ENCODE measurements around the gene MED12L. TPM values are rescaled to one million over a fixed set of nuclear protein-coding genes. Genes with fewer than 3 reads are reported as not detected.
A peak's percentile ranks its signal among the peaks of the same experiment; 100 is the strongest.

Gene MED12L
- total RNA-seq, 8 experiments from 2014 or later: 5.9 to 15.7 (median 10.0) TPM

DNA sequence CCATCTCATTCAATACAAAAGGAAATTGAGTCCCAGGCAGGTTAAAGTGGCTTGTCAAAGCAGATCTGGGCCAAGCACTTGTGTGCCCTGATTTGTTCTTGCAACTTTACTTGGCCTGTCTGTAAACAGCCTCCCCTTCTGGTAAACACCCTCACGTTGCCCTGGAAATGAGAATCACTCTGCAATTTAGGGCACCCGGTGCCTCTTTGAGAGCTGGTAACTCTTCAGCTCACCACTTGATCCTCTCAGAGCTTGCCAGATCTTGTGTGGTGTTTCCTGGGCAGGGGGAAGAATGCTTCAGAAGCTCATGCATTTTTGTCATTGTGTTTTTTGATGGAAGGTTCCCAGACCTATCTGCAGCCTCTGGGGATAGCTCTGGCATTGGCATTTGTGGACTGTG lies 11.3 kb downstream of the MED12L start:
- WGBS, 10 experiments: 0 to 93% (median 29%) methylated on average over 1 to 2 of the region's 2 CpGs; no CpG with 5 or more reads in 4 of the 10 experiments
- peak in 4 of 8 experiments; percentile 21 to 81 (median 30) for ATAC-seq (replicated peaks in 6 of 8)
- Histone ChIP-seq H3K4me1 (replicated peaks in 1 of 2) (peaks cover 6 to 13% of the 10 kb centered on the region in 2 donors), H3K4me3 (no peak overlapping the region), H3K27ac (no peak overlapping the region)
- in situ Hi-C loops (cut with MboI; ENCODE audit: low pct_unique_long_range_greater_than_20kb in 2 of 9, low sequenced_read_pairs in 9 of 9, unreplicated experiment in 9 of 9): no loop called here

- H3K4me1 ChIP-seq (replicated peaks in 1 of 2): peaks cover 16 to 25% of the 10 kb centered on the region in 2 donors
- in situ Hi-C loops (cut with MboI; ENCODE audit: low pct_unique_long_range_greater_than_20kb in 2 of 9, low sequenced_read_pairs in 9 of 9, unreplicated experiment in 9 of 9): loop anchor here in 1 of 9 experiments (25.0 kb wide), 1 partner anchor 188 kb away; the partner anchor contains the start of gene MINDY4B
- no peak overlapping the region for H3K4me3 ChIP-seq
- no peak for ATAC-seq (replicated peaks in 6 of 8)
- WGBS, 10 experiments: 33 to 100% (median 80%) methylated on average over 1 of the region's 1 CpG; no CpG with 5 or more reads in 6 of the 10 experiments
- no peak overlapping the region for H3K27ac ChIP-seq
These were observed 14.6 kb downstream of the MED12L start for GRCh38 chr3:151100076-151100475.

GRCh38 chr3:151101270-151101969 lies 16.0 kb downstream of the MED12L start:
- in situ Hi-C loops (cut with MboI; ENCODE audit: low pct_unique_long_range_greater_than_20kb in 2 of 9, low sequenced_read_pairs in 9 of 9, unreplicated experiment in 9 of 9): loop anchor here in 1 of 9 experiments (25.0 kb wide), 1 partner anchor 189 kb away; the partner anchor contains the start of gene MINDY4B
- 28 to 100% (median 65%) methylated on average over 1 to 6 of the region's 8 CpGs for whole genome bisulfite sequencing, 10 experiments
- peaks cover 16 to 25% of the 10 kb centered on the region in 2 donors for H3K4me1 ChIP-seq (replicated peaks in 1 of 2)
- no peak overlapping the region for H3K27ac ChIP-seq
- ATAC-seq (replicated peaks in 6 of 8): peak in 5 of 8 experiments; percentile 75 to 96 (median 95)
- peak overlapping the region in 1 of 5 donors; percentile 2 for H3K4me3 ChIP-seq

DNA sequence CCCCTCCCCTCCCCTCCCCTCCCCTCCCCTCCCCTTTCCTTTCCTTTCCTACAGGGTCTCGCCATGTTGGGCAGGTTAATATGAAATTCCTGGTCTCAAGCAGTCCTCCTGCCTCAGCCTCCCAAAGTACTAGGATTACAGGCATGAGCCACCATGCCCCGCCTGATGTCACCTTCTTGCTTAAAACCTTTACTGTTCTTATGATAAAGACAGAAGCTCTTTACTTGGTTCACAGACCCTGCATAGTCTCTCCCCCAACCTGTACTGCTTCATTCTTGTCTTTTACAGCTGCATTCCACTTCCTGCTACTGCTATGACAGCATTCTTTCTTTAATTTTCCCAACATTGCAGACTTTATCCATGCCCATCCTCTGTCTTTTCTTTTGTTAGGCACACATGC lies 20.8 kb downstream of the MED12L start:
- Histone ChIP-seq H3K4me3 (no peak overlapping the region), H3K4me1 (replicated peaks in 1 of 2) (peaks cover 12 to 16% of the 10 kb centered on the region in 2 donors), H3K27ac (no peak overlapping the region)
- WGBS, 10 experiments: no CpG with 5 or more reads among the region's 2 CpGs
- in situ Hi-C loops (cut with MboI; ENCODE audit: low pct_unique_long_range_greater_than_20kb in 2 of 9, low sequenced_read_pairs in 9 of 9, unreplicated experiment in 9 of 9): loop anchor here in 1 of 9 experiments (25.0 kb wide), 1 partner anchor 194 kb away; the partner anchor contains the start of gene MINDY4B
- no peak for ATAC-seq (replicated peaks in 6 of 8)

DNA sequence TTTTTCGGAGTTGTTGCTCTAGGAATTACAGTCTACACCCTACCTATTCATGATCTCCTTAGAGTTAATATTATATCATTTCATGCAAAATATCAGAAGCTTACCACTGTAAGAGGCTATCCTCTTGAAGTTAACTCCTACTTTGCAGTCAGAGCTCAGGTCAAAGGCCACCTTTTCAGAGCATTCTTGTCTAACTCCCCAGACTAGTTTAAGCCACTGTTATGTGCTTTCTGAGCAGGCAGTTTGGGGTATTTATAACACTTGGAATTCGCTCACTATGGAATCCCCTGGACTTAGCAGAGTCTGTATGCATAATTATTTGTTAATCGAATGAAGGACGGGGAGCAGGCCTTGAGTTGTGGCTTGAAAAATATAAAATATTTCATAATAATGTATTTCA lies 21.7 kb downstream of the MED12L start:
- H3K27ac ChIP-seq: no peak overlapping the region
- 46 to 100% (median 76%) methylated on average over 1 to 4 of the region's 4 CpGs for WGBS, 10 experiments
- ATAC-seq (replicated peaks in 6 of 8): no peak

GRCh38 chr3:151107701-151108100 lies 22.2 kb downstream of the MED12L start:
- WGBS, 10 experiments: 32 to 65% (median 42%) methylated on average over 2 to 5 of the region's 5 CpGs; no CpG with 5 or more reads in 2 of the 10 experiments
- Histone ChIP-seq H3K4me3 (no peak overlapping the region), H3K27ac (no peak overlapping the region), H3K4me1 (replicated peaks in 1 of 2) (peaks cover under 1 to 2% of the 10 kb centered on the region in 2 donors)
- in situ Hi-C loops (cut with MboI; ENCODE audit: low pct_unique_long_range_greater_than_20kb in 2 of 9, low sequenced_read_pairs in 9 of 9, unreplicated experiment in 9 of 9): loop anchor here in 1 of 9 experiments (25.0 kb wide), 1 partner anchor 195 kb away; the partner anchor contains the start of gene MINDY4B
- peak in 1 of 8 experiments; percentile 31 for ATAC-seq (replicated peaks in 6 of 8)

More for the DNA sequence above, 21.7 kb downstream of the MED12L start:
- Histone ChIP-seq H3K4me3 (no peak overlapping the region), H3K4me1 (replicated peaks in 1 of 2) (peaks cover 5 to 7% of the 10 kb centered on the region in 2 donors)
- in situ Hi-C loops (cut with MboI; ENCODE audit: low pct_unique_long_range_greater_than_20kb in 2 of 9, low sequenced_read_pairs in 9 of 9, unreplicated experiment in 9 of 9): loop anchor here in 1 of 9 experiments (25.0 kb wide), 1 partner anchor 195 kb away; the partner anchor contains the start of gene MINDY4B

GRCh38 chr3:151109286-151109800 lies 23.9 kb downstream of the MED12L start:
- no peak for ATAC-seq (replicated peaks in 6 of 8)
- Histone ChIP-seq H3K4me3 (no peak overlapping the region), H3K4me1 (replicated peaks in 1 of 2) (no peaks in the 10 kb centered on the region), H3K27ac (no peak overlapping the region)
- WGBS, 10 experiments: 33 to 100% (median 99%) methylated on average over 1 to 8 of the region's 8 CpGs; no CpG with 5 or more reads in 4 of the 10 experiments
- in situ Hi-C loops (cut with MboI; ENCODE audit: low pct_unique_long_range_greater_than_20kb in 2 of 9, low sequenced_read_pairs in 9 of 9, unreplicated experiment in 9 of 9): loop anchor here in 1 of 9 experiments (25.0 kb wide), 1 partner anchor 197 kb away; the partner anchor contains the start of gene MINDY4B

- WGBS, 10 experiments: 53 to 100% (median 97%) methylated on average over 1 to 3 of the region's 3 CpGs; no CpG with 5 or more reads in 2 of the 10 experiments
- Histone ChIP-seq H3K4me1 (replicated peaks in 1 of 2) (no peaks in the 10 kb centered on the region), H3K27ac (no peak overlapping the region), H3K4me3 (no peak overlapping the region)
- in situ Hi-C loops (cut with MboI; ENCODE audit: low pct_unique_long_range_greater_than_20kb in 2 of 9, low sequenced_read_pairs in 9 of 9, unreplicated experiment in 9 of 9): loop anchor here in 1 of 9 experiments (25.0 kb wide), 1 partner anchor 200 kb away; the partner anchor contains the start of gene MINDY4B
- peak in 1 of 8 experiments; percentile 29 for ATAC-seq (replicated peaks in 6 of 8)
These were observed 27.3 kb downstream of the MED12L start for GRCh38 chr3:151112731-151113130.

DNA sequence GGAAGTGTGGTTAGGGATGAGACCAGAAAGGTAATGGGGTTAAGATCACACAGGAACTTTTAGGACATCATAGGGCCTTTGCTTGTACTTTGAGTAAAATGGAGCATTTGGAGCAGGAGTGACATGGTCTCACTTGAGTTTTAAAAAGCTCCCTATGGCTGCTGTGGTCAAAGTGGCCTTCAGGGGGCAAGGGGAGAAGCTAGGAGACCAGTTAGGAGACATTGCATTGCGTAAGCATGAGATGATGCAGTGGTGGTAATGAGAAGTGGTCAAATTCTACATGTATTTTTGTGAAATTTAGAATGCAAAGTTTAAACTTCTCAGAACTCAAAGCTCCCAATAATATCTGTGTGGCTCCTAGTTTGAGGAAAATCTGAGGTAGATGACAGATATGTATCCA lies 27.9 kb downstream of the MED12L start:
- WGBS, 10 experiments: 50 to 100% (median 87%) methylated on average over 1 of the region's 1 CpG; no CpG with 5 or more reads in 4 of the 10 experiments
- in situ Hi-C loops (cut with MboI; ENCODE audit: low pct_unique_long_range_greater_than_20kb in 2 of 9, low sequenced_read_pairs in 9 of 9, unreplicated experiment in 9 of 9): loop anchor here in 1 of 9 experiments (25.0 kb wide), 1 partner anchor 201 kb away; the partner anchor contains the start of gene MINDY4B
- Histone ChIP-seq H3K4me3 (no peak overlapping the region), H3K27ac (no peak overlapping the region), H3K4me1 (replicated peaks in 1 of 2) (no peaks in the 10 kb centered on the region)
- no peak for ATAC-seq (replicated peaks in 6 of 8)

- ATAC-seq (replicated peaks in 6 of 8): no peak
- in situ Hi-C loops (cut with MboI; ENCODE audit: low pct_unique_long_range_greater_than_20kb in 2 of 9, low sequenced_read_pairs in 9 of 9, unreplicated experiment in 9 of 9): loop anchor here in 1 of 9 experiments (25.0 kb wide), 1 partner anchor 205 kb away; the partner anchor contains the start of gene MINDY4B
- WGBS, 10 experiments: 85 to 100% (median 95%) methylated on average over 2 to 4 of the region's 4 CpGs
- Histone ChIP-seq H3K4me3 (no peak overlapping the region), H3K4me1 (replicated peaks in 1 of 2) (no peaks in the 10 kb centered on the region), H3K27ac (no peak overlapping the region)
These were observed 31.6 kb downstream of the MED12L start for GRCh38 chr3:151117047-151117446.

GRCh38 chr3:151119188-151119587 lies 33.7 kb downstream of the MED12L start:
- no peak for ATAC-seq (replicated peaks in 6 of 8)
- no peaks in the 10 kb centered on the region for H3K4me1 ChIP-seq (replicated peaks in 1 of 2)
- in situ Hi-C loops (cut with MboI; ENCODE audit: low pct_unique_long_range_greater_than_20kb in 2 of 9, low sequenced_read_pairs in 9 of 9, unreplicated experiment in 9 of 9): loop anchor here in 1 of 9 experiments (25.0 kb wide), 1 partner anchor 207 kb away; the partner anchor contains the start of gene MINDY4B
- no peak overlapping the region for H3K4me3 ChIP-seq
- no peak overlapping the region for H3K27ac ChIP-seq
- WGBS, 10 experiments: 33 to 100% (median 100%) methylated on average over 1 to 2 of the region's 2 CpGs; no CpG with 5 or more reads in 2 of the 10 experiments

- 56 to 100% (median 86%) methylated on average over 1 to 2 of the region's 2 CpGs for WGBS, 10 experiments
- Histone ChIP-seq H3K27ac (no peak overlapping the region), H3K4me1 (replicated peaks in 1 of 2) (no peaks in the 10 kb centered on the region), H3K4me3 (no peak overlapping the region)
- peak in 1 of 8 experiments; percentile 58 for ATAC-seq (replicated peaks in 6 of 8)
- in situ Hi-C loops (cut with MboI; ENCODE audit: low pct_unique_long_range_greater_than_20kb in 2 of 9, low sequenced_read_pairs in 9 of 9, unreplicated experiment in 9 of 9): loop anchor here in 1 of 9 experiments (25.0 kb wide), 1 partner anchor 208 kb away; the partner anchor contains the start of gene MINDY4B
These were observed 34.9 kb downstream of the MED12L start for GRCh38 chr3:151120409-151120808.

Data from motor neuron (in vitro differentiated cells).